HCT116 (cell line): ENCODE results near the gene PDE6A. TPM values are rescaled to one million over a fixed set of nuclear protein-coding genes. Genes with fewer than 3 reads are reported as not detected.

Experiments
- ATAC-seq: fragments of 200-7000 bp; cut with Tn5 transposase; 2 replicates; pipeline ENCODE4 v1.9.1; 2020; ENCODE audit warnings: mild to moderate bottlenecking, moderate library complexity
- BruUV-seq: library from RNA; stranded (reverse); fragments of 400-500 nt; replicated peaks from 2 replicates; lab custom pipeline; 2021; lab: Mats Ljungman, UMichigan
- CTCF ChIA-PET: fragments of 300-600 bp; sonication (Branson Sonifier 250); formaldehyde crosslinking; loops from one replicate; lab custom pipeline; 2021; ENCODE audit warnings: antibody characterized with exemption; lab: Charles Lee
- POLR2A ChIA-PET: fragments of 300-600, 350-600 bp; sonication (Branson Sonifier 250); formaldehyde crosslinking; loops from one replicate; lab custom pipeline; 2021; ENCODE audit warnings: antibody characterized with exemption; lab: Charles Lee
- RAD21 ChIA-PET, 2 experiments: fragments of 300-600 bp; sonication (Branson Sonifier 250); formaldehyde crosslinking; loops; one replicate each; lab custom pipeline; 2023; ENCODE audit warnings: low total read pairs in 2 of 2; ENCODE audit not compliant: uncharacterized antibody in 2 of 2, unreplicated experiment in 2 of 2, low non-redundant PET in 1 of 2; lab: Charles Lee
- DNase-seq: peaks from one replicate; pipeline ENCODE4 v3.0.0-alpha.2; 2010; ENCODE audit warnings: low read depth, low spot score
- H2AFZ ChIP-seq: fragments of 200-600 bp; shearing (Covaris generic), sonication (generic); 2 replicates; pipeline ENCODE4 v1.6.1; 2017; ENCODE audit warnings: low read depth, mixed run types, mixed read lengths, antibody characterized with exemption, low read length; ENCODE audit not compliant: poor library complexity, severe bottlenecking
- H3K27ac ChIP-seq: 2 replicates; pipeline ENCODE4 v1.5.1; 2012; ENCODE audit warnings: low read depth, low read length
- H3K27me3 ChIP-seq: fragments of 200-600 bp; sonication (generic); 2 replicates; pipeline ENCODE4 v1.6.1; 2016; ENCODE audit warnings: mixed run types, low read length, mixed read lengths; ENCODE audit not compliant: insufficient read depth
- H3K36me3 ChIP-seq, 2 experiments: fragments of 200-500 bp in 1 of 2; fragments of 200-600 bp in 1 of 2; sonication (Bioruptor generic) in 1 of 2; sonication (generic) in 1 of 2; 2 replicates each; pipeline versions ENCODE4 v1.5.1 to v1.6.1; 2014 to 2016; ENCODE audit warnings: low read length in 2 of 2, inconsistent platforms in 1 of 2, mixed read lengths in 1 of 2, mixed run types in 1 of 2; ENCODE audit not compliant: insufficient read depth in 2 of 2, control insufficient read depth in 1 of 2
- H3K4me1 ChIP-seq, 2 experiments: fragments of 200-600 bp in 1 of 2; sonication (generic) in 1 of 2; 2 replicates each; pipeline versions ENCODE4 v1.5.1 to v1.6.1; 2012 to 2017; ENCODE audit warnings: low read length in 2 of 2, inconsistent platforms in 1 of 2, mild to moderate bottlenecking in 1 of 2, mixed read lengths in 1 of 2, mixed run types in 1 of 2, moderate library complexity in 1 of 2; ENCODE audit not compliant: insufficient read depth in 2 of 2, control insufficient read depth in 1 of 2
- H3K4me2 ChIP-seq: fragments of 200-600 bp; sonication (generic); 2 replicates; pipeline ENCODE4 v1.6.1; 2017; ENCODE audit warnings: mixed run types, low read length, mixed read lengths
- H3K4me3 ChIP-seq, 2 experiments: fragments of 200-600 bp in 1 of 2; sonication (generic) in 1 of 2; replicated peaks in 1 of 2; 2 replicates each; pipeline ENCODE4 v1.5.1; 2011 to 2016; ENCODE audit warnings: low read length in 2 of 2, control low read depth in 1 of 2, low read depth in 1 of 2, mild to moderate bottlenecking in 1 of 2, mixed read lengths in 1 of 2, mixed run types in 1 of 2
- H3K79me2 ChIP-seq: fragments of 200-600 bp; sonication (generic); 2 replicates; pipeline ENCODE4 v1.6.1; 2017; ENCODE audit warnings: mild to moderate bottlenecking, mixed run types, low read length, moderate library complexity, mixed read lengths; ENCODE audit not compliant: insufficient read depth
- H3K9ac ChIP-seq: fragments of 200-600 bp; sonication (generic); 2 replicates; pipeline ENCODE4 v1.6.1; 2016; ENCODE audit warnings: low read length, mixed read lengths
- H3K9me2 ChIP-seq: fragments of 200-600 bp; sonication (generic), shearing (Covaris generic); 2 replicates; pipeline ENCODE4 v1.6.1; 2017; ENCODE audit warnings: mixed run types, mild to moderate bottlenecking, moderate library complexity; ENCODE audit not compliant: insufficient read depth
- H3K9me3 ChIP-seq, 2 experiments: fragments of 200-500 bp in 1 of 2; fragments of 200-600 bp in 1 of 2; sonication (Bioruptor generic) in 1 of 2; sonication (generic) in 1 of 2; 2 replicates each; pipeline ENCODE4 v1.6.1; 2014 to 2017; ENCODE audit warnings: low read length in 2 of 2, mixed read lengths in 2 of 2, inconsistent platforms in 1 of 2, low read depth in 1 of 2, mild to moderate bottlenecking in 1 of 2, mixed run types in 1 of 2, moderate library complexity in 1 of 2; ENCODE audit not compliant: control insufficient read depth in 1 of 2, insufficient read depth in 1 of 2
- H4K20me1 ChIP-seq: fragments of 200-600 bp; sonication (generic), shearing (Covaris generic); 2 replicates; pipeline ENCODE4 v1.6.1; 2017; ENCODE audit warnings: mixed run types, mild to moderate bottlenecking, moderate library complexity; ENCODE audit not compliant: insufficient read depth
- CEBPB ChIP-seq: IDR thresholded peaks from 2 replicates; pipeline ENCODE4 v1.6.1; 2012; ENCODE audit warnings: low read depth
- CTCF ChIP-seq, 3 experiments: fragments of 200-600 bp in 1 of 3; sonication (generic) in 1 of 3; IDR thresholded peaks in 2 of 3; conservative IDR thresholded peaks in 1 of 3; 2 replicates each; pipeline ENCODE4 v1.5.1; 2012 to 2017; ENCODE audit warnings: low read depth in 2 of 3, low read length in 2 of 3, antibody characterized with exemption in 1 of 3, borderline replicate concordance in 1 of 3, control low read depth in 1 of 3, mild to moderate bottlenecking in 1 of 3, mixed read lengths in 1 of 3, mixed run types in 1 of 3, moderate library complexity in 1 of 3; ENCODE audit not compliant: insufficient read depth in 1 of 3
- EGR1 ChIP-seq: IDR thresholded peaks from 2 replicates; pipeline ENCODE4 v1.6.1; 2012; ENCODE audit warnings: low read depth
- ELF1 ChIP-seq: IDR thresholded peaks from 2 replicates; pipeline ENCODE4 v1.6.1; 2012; ENCODE audit warnings: low read depth, borderline replicate concordance
- POLR2AphosphoS5 ChIP-seq: IDR thresholded peaks from 2 replicates; pipeline ENCODE4 v1.6.1; 2011; ENCODE audit warnings: mild to moderate bottlenecking, low read depth, low read length, moderate library complexity
- RAD21 ChIP-seq: IDR thresholded peaks from 2 replicates; pipeline ENCODE4 v1.6.1; 2012; ENCODE audit warnings: low read depth, mild to moderate bottlenecking
- REST ChIP-seq: IDR thresholded peaks from 2 replicates; pipeline ENCODE4 v1.6.1; 2012; ENCODE audit warnings: low read depth
- SRF ChIP-seq: IDR thresholded peaks from 2 replicates; pipeline ENCODE4 v1.6.1; 2012; ENCODE audit warnings: low read depth
- YY1 ChIP-seq: IDR thresholded peaks from 2 replicates; pipeline ENCODE4 v1.6.1; 2011; ENCODE audit warnings: low read length, low read depth, moderate library complexity, mild to moderate bottlenecking; ENCODE audit not compliant: insufficient replicate concordance; ENCODE audit errors: extremely low read depth
- intact Hi-C: fragments of 100-400 bp; cut with micrococcal nuclease; formaldehyde crosslinking; loops from 2 replicates; pipeline ENCODE4 v1.10.0; 2022
- total RNA-seq: library from RNA; stranded (reverse); gene quantifications from one replicate; pipeline ENCODE4 v1.2.1, GENCODE V29; 2021; ENCODE audit not compliant: unreplicated experiment
- TF ChIP-seq, protein P1 (sequence below): IDR thresholded peaks from 2 replicates; pipeline ENCODE4 v1.6.1; 2012

The PDE6A gene
- total RNA-seq, 1 experiment from 2014 or later = not detected

DNA sequence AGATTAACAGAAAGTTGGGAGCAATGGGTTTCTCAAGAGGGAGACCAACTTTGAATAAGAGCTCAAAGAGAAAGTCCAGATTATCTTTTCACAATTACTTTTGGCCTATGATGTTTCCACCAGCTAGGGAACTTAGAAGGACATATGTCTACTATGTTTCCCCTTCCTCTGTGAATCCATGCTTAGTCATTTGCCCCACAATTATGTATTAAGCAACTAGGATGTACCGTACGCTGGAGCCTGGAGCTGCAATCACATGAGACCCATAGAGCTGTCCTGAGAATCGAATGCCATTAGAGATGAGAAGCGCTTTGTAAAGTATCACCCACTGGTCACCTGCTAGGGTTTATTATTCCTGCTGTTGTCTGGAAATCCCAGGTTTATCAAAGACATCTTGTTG is 78.8 kb downstream of the PDE6A start (continued):
- no peak for TF ChIP-seq REST
- TF ChIP-seq ELF1 = no peak
- TF ChIP-seq YY1 = no peak
- TF ChIP-seq POLR2AphosphoS5 = no peak

DNA sequence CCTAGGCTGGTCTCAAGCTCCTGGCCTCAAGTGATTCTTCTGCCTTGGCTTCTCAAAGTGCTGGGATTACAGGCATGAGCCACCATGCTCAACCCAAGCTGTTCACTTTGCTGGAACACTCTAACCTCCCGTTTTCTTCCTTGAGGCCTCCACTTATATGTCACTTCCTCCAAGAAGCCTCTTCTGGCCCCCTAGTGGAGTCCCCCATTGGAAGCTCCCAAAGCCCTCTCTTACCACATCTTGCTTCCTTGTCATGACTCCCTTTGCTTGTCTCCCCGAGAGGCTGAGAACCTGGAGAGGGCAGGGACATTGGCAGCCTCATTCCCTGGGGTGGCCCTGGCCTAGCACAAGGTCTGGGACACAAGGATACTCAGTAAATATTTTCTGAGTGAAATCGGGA is 80.8 kb downstream of the PDE6A start:
- intact Hi-C loops = no loop called here
- ChIA-PET POLR2A (no interaction called here), CTCF (interaction anchor here (1.0 kb wide), 1 partner anchor 11 kb away, joined by 5 read pairs; no protein-coding TSS in a partner anchor), RAD21 (no interaction called here)
- Histone ChIP-seq H3K4me1 (no peaks in the 10 kb centered on the region), H3K9me3 (no peaks in the 10 kb centered on the region), H3K36me3 (no peaks in the 10 kb centered on the region), H3K4me2 (no peak overlapping the region), H3K9me2 (no peaks in the 10 kb centered on the region), H3K27ac (no peak overlapping the region), H3K4me3 (no peak overlapping the region), H4K20me1 (no peaks in the 10 kb centered on the region), H2AFZ (no peak overlapping the region), H3K27me3 (no peaks in the 10 kb centered on the region), H3K9ac (no peak overlapping the region), H3K79me2 (no peaks in the 10 kb centered on the region)
- ATAC-seq = no peak
- no TSS peak for BruUV-seq
- DNase-seq = no peak
- TF ChIP-seq ELF1 (no peak), RAD21 (no peak), SRF (no peak), EGR1 (no peak), CEBPB (no peak), CTCF (IDR thresholded peaks at IDR 0.05 in 2 of 3, conservative IDR thresholded peaks at IDR 0.05 in 1 of 3; ENCODE audit: borderline replicate concordance in 1 of 3, insufficient read depth in 1 of 3, low read depth in 2 of 3, low read length in 2 of 3) (0 out of 6 replicates have a peak, but pooled peaks of 2 of the 3 experiments have one; percentile 6 to 9)
- TF ChIP-seq, protein P1, sequence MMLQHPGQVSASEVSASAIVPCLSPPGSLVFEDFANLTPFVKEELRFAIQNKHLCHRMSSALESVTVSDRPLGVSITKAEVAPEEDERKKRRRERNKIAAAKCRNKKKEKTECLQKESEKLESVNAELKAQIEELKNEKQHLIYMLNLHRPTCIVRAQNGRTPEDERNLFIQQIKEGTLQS = no peak
- TF ChIP-seq, all 23 proteins: peak for 1
